Activated CD8-positive, alpha-beta T cell treated with anti-CD3 and anti-CD28 coated beads, Interleukin-2, amount 10 ng/mL, durations not matched to agents 7 days and 5 days (primary cell): ENCODE data around the gene DSG2. TPM values are rescaled to one million over a fixed set of nuclear protein-coding genes. Genes with fewer than 3 reads are reported as not detected.

Source experiments
- ATAC-seq: fragments of 150-1000 bp; cut with Tn5 transposase; one replicate; pipeline ENCODE4 v1.10.0; 2021; ENCODE audit warnings: moderate library complexity
- CTCF ChIA-PET: fragments of 350-600 bp; sonication (Branson Sonifier 250); formaldehyde crosslinking; loops from one replicate; lab custom pipeline; 2021; ENCODE audit warnings: antibody characterized with exemption; lab: Charles Lee
- POLR2A ChIA-PET: fragments of 350-600 bp; sonication (Branson Sonifier 250); formaldehyde crosslinking; loops from one replicate; lab custom pipeline; 2021; ENCODE audit warnings: antibody characterized with exemption; lab: Charles Lee
- DNase-seq: peaks from one replicate; pipeline ENCODE4 v3.0.0-alpha.2; 2020
- H3K27ac Mint-ChIP-seq: one replicate; pipeline ENCODE4 v1.8.0; 2021; ENCODE audit warnings: mild to moderate bottlenecking, mixed read lengths
- H3K27me3 Mint-ChIP-seq: one replicate; pipeline ENCODE4 v1.8.0; 2021; ENCODE audit warnings: low read depth, mixed read lengths
- H3K36me3 Mint-ChIP-seq: one replicate; pipeline ENCODE4 v1.8.0; 2021; ENCODE audit warnings: low read depth, mixed read lengths
- H3K4me1 Mint-ChIP-seq: one replicate; pipeline ENCODE4 v1.8.0; 2021; ENCODE audit warnings: low read depth, mixed read lengths
- H3K4me3 Mint-ChIP-seq: one replicate; pipeline ENCODE4 v1.8.0; 2021; ENCODE audit warnings: mild to moderate bottlenecking, mixed read lengths
- H3K9me3 Mint-ChIP-seq: one replicate; pipeline ENCODE4 v1.8.0; 2022; ENCODE audit warnings: mixed read lengths; ENCODE audit not compliant: insufficient read depth
- total RNA-seq, 2 experiments: library from RNA; stranded (reverse); gene quantifications; one replicate each; pipeline ENCODE4 v1.2.3, GENCODE V29; 2021

DSG2 gene
- total RNA-seq, 2 experiments from 2014 or later = 0.18 to 0.32 TPM

GRCh38 chr18:31565345-31565744 lies 67.4 kb downstream of the DSG2 start:
- POLR2A ChIA-PET = no interaction called here
- Mint-ChIP-seq H3K27ac (no peak overlapping the region), H3K4me3 (no peak overlapping the region), H3K27me3 (peaks cover 2% of the 10 kb centered on the region), H3K36me3 (no peaks in the 10 kb centered on the region), H3K9me3 (no peaks in the 10 kb centered on the region), H3K4me1 (no peaks in the 10 kb centered on the region)
- no peak for ATAC-seq
- CTCF ChIA-PET = no interaction called here
- no peak for DNase-seq

- H3K9me3 Mint-ChIP-seq = no peaks in the 10 kb centered on the region
- no peak overlapping the region for H3K4me3 Mint-ChIP-seq
- peaks cover 2% of the 10 kb centered on the region for H3K27me3 Mint-ChIP-seq
- no peaks in the 10 kb centered on the region for H3K36me3 Mint-ChIP-seq
- no peak for DNase-seq
- ChIA-PET POLR2A (no interaction called here), CTCF (no interaction called here)
- no peak overlapping the region for H3K27ac Mint-ChIP-seq
- no peaks in the 10 kb centered on the region for H3K4me1 Mint-ChIP-seq
- ATAC-seq = no peak
Observed at GRCh38 chr18:31565782-31566512, 68.0 kb downstream of the DSG2 start.

GRCh38 chr18:31566576-31567306 lies 68.8 kb downstream of the DSG2 start:
- DNase-seq (no peak), ATAC-seq (no peak)
- peaks cover 2% of the 10 kb centered on the region for H3K27me3 Mint-ChIP-seq
- H3K9me3 Mint-ChIP-seq = no peaks in the 10 kb centered on the region
- no peak overlapping the region for H3K4me3 Mint-ChIP-seq
- CTCF ChIA-PET = no interaction called here
- no peaks in the 10 kb centered on the region for H3K4me1 Mint-ChIP-seq
- H3K36me3 Mint-ChIP-seq = no peaks in the 10 kb centered on the region
- no peak overlapping the region for H3K27ac Mint-ChIP-seq
- POLR2A ChIA-PET = no interaction called here

- ChIA-PET POLR2A (no interaction called here), CTCF (no interaction called here)
- Mint-ChIP-seq H3K4me1 (no peaks in the 10 kb centered on the region), H3K27ac (no peak overlapping the region), H3K27me3 (peaks cover 3% of the 10 kb centered on the region), H3K9me3 (no peaks in the 10 kb centered on the region), H3K4me3 (no peak overlapping the region), H3K36me3 (no peaks in the 10 kb centered on the region)
- DNase-seq (no peak), ATAC-seq (no peak)
Observed at GRCh38 chr18:31572368-31572767, 74.4 kb downstream of the DSG2 start.

- no peaks in the 10 kb centered on the region for H3K9me3 Mint-ChIP-seq
- POLR2A ChIA-PET = no interaction called here
- H3K4me1 Mint-ChIP-seq = no peaks in the 10 kb centered on the region
- DNase-seq (no peak), ATAC-seq (no peak)
- H3K4me3 Mint-ChIP-seq = no peak overlapping the region
- no peaks in the 10 kb centered on the region for H3K36me3 Mint-ChIP-seq
- CTCF ChIA-PET = interaction anchor here (0.7 kb wide), 1 partner anchor 17 kb away, joined by 3 read pairs; no protein-coding TSS in a partner anchor
- H3K27ac Mint-ChIP-seq = no peak overlapping the region
- peaks cover 3% of the 10 kb centered on the region for H3K27me3 Mint-ChIP-seq
Observed at GRCh38 chr18:31573051-31573450, 75.1 kb downstream of the DSG2 start.

GRCh38 chr18:31574359-31574758 lies 76.4 kb downstream of the DSG2 start:
- no peak for DNase-seq
- H3K4me1 Mint-ChIP-seq = no peaks in the 10 kb centered on the region
- ChIA-PET CTCF (no interaction called here), POLR2A (no interaction called here)
- no peaks in the 10 kb centered on the region for H3K9me3 Mint-ChIP-seq
- no peak for ATAC-seq
- H3K36me3 Mint-ChIP-seq = no peaks in the 10 kb centered on the region
- no peak overlapping the region for H3K27ac Mint-ChIP-seq
- H3K4me3 Mint-ChIP-seq = no peak overlapping the region
- H3K27me3 Mint-ChIP-seq = peaks cover 3% of the 10 kb centered on the region

- DNase-seq (no peak), ATAC-seq (no peak)
- no peaks in the 10 kb centered on the region for H3K4me1 Mint-ChIP-seq
- H3K27ac Mint-ChIP-seq = no peak overlapping the region
- no peak overlapping the region for H3K4me3 Mint-ChIP-seq
- ChIA-PET CTCF (no interaction called here), POLR2A (no interaction called here)
- H3K9me3 Mint-ChIP-seq = no peaks in the 10 kb centered on the region
- H3K36me3 Mint-ChIP-seq = no peaks in the 10 kb centered on the region
- H3K27me3 Mint-ChIP-seq = peaks cover 3% of the 10 kb centered on the region
Observed at GRCh38 chr18:31575515-31576257, 77.7 kb downstream of the DSG2 start.

GRCh38 chr18:31576670-31577069 lies 78.7 kb downstream of the DSG2 start:
- ATAC-seq (no peak), DNase-seq (no peak)
- ChIA-PET CTCF (no interaction called here), POLR2A (no interaction called here)
- Mint-ChIP-seq H3K4me3 (no peak overlapping the region), H3K36me3 (no peaks in the 10 kb centered on the region), H3K27ac (no peak overlapping the region), H3K27me3 (peaks cover 3% of the 10 kb centered on the region), H3K9me3 (no peaks in the 10 kb centered on the region), H3K4me1 (no peaks in the 10 kb centered on the region)

- ATAC-seq (no peak), DNase-seq (no peak)
- no peaks in the 10 kb centered on the region for H3K4me1 Mint-ChIP-seq
- ChIA-PET CTCF (no interaction called here), POLR2A (no interaction called here)
- H3K4me3 Mint-ChIP-seq = no peak overlapping the region
- no peaks in the 10 kb centered on the region for H3K9me3 Mint-ChIP-seq
- H3K27me3 Mint-ChIP-seq = no peaks in the 10 kb centered on the region
- H3K36me3 Mint-ChIP-seq = no peaks in the 10 kb centered on the region
- no peak overlapping the region for H3K27ac Mint-ChIP-seq
Observed at GRCh38 chr18:31577195-31577594, 79.2 kb downstream of the DSG2 start.

- DNase-seq (no peak), ATAC-seq (no peak)
- Mint-ChIP-seq H3K27ac (no peak overlapping the region), H3K27me3 (no peaks in the 10 kb centered on the region), H3K4me1 (no peaks in the 10 kb centered on the region), H3K9me3 (no peaks in the 10 kb centered on the region), H3K4me3 (no peak overlapping the region), H3K36me3 (no peaks in the 10 kb centered on the region)
- ChIA-PET POLR2A (no interaction called here), CTCF (no interaction called here)
Observed at GRCh38 chr18:31578126-31578525, 80.1 kb downstream of the DSG2 start.

- H3K4me3 Mint-ChIP-seq = no peak overlapping the region
- DNase-seq (no peak), ATAC-seq (no peak)
- ChIA-PET POLR2A (no interaction called here), CTCF (interaction anchor here (1.0 kb wide), 1 partner anchor 24 kb away, joined by 3 read pairs; no protein-coding TSS in a partner anchor)
- H3K36me3 Mint-ChIP-seq = no peaks in the 10 kb centered on the region
- H3K27ac Mint-ChIP-seq = no peak overlapping the region
- H3K27me3 Mint-ChIP-seq = no peaks in the 10 kb centered on the region
- H3K4me1 Mint-ChIP-seq = no peaks in the 10 kb centered on the region
- no peaks in the 10 kb centered on the region for H3K9me3 Mint-ChIP-seq
Observed at GRCh38 chr18:31579375-31579774, 81.4 kb downstream of the DSG2 start.
